CD14-positive monocyte (primary cell): Measurements from ENCODE around the gene LDB3. TPM values are rescaled to one million over a fixed set of nuclear protein-coding genes. Genes with fewer than 3 reads are reported as not detected.

ENCODE experiments used
- DNase-seq, 3 donors: peaks; one replicate each; pipeline ENCODE4 v3.0.0-alpha.2; 2011 to 2022
- H2AFZ ChIP-seq: 2 replicates; pipeline ENCODE4 v1.6.0; 2012; ENCODE audit warnings: mild to moderate bottlenecking, low read depth, low read length, inconsistent platforms; ENCODE audit not compliant: insufficient read depth, poor library complexity, severe bottlenecking
- H3K27ac ChIP-seq, 2 donors: 1 replicate in 1 of 2; 2 replicates in 1 of 2; pipeline ENCODE4 v1.5.1; 2012 to 2013; ENCODE audit warnings: low read length in 2 of 2, control low read depth in 1 of 2, inconsistent platforms in 1 of 2, low read depth in 1 of 2, mild to moderate bottlenecking in 1 of 2
- H3K27me3 ChIP-seq, 2 donors: one replicate each; pipeline versions ENCODE4 v1.6.0 to v1.6.1; 2011 to 2013; ENCODE audit warnings: low read length in 2 of 2; ENCODE audit not compliant: control insufficient read depth in 2 of 2, insufficient read depth in 2 of 2
- H3K36me3 ChIP-seq, 2 donors: replicated peaks in 1 of 2; 1 replicate in 1 of 2; 2 replicates in 1 of 2; pipeline versions ENCODE4 v1.5.1 to v1.6.1; 2012 to 2013; ENCODE audit warnings: low read length in 2 of 2, control low read depth in 1 of 2, inconsistent platforms in 1 of 2, mild to moderate bottlenecking in 1 of 2; ENCODE audit not compliant: insufficient read depth in 2 of 2, control insufficient read depth in 1 of 2
- H3K4me1 ChIP-seq, 2 donors: 1 replicate in 1 of 2; 2 replicates in 1 of 2; pipeline versions ENCODE4 v1.5.1 to v1.6.1; 2012 to 2013; ENCODE audit warnings: low read length in 2 of 2, control low read depth in 1 of 2, inconsistent platforms in 1 of 2, mild to moderate bottlenecking in 1 of 2, moderate library complexity in 1 of 2; ENCODE audit not compliant: insufficient read depth in 2 of 2, control insufficient read depth in 1 of 2
- H3K4me2 ChIP-seq: replicated peaks from 2 replicates; pipeline ENCODE3; 2012; ENCODE audit warnings: low read length, moderate library complexity, mild to moderate bottlenecking; ENCODE audit not compliant: poor library complexity, severe bottlenecking; ENCODE audit errors: extremely low read depth
- H3K4me3 ChIP-seq, 3 experiments: fragments of 200-600 bp in 1 of 3; sonication (generic) in 1 of 3; replicated peaks in 1 of 3; 1 replicate in 2 of 3; 2 replicates in 1 of 3; pipeline ENCODE4 v1.5.1; 2011 to 2013; ENCODE audit warnings: low read length in 3 of 3, mild to moderate bottlenecking in 3 of 3, control low read depth in 2 of 3, low read depth in 2 of 3, inconsistent platforms in 1 of 3, moderate library complexity in 1 of 3
- H3K79me2 ChIP-seq: 2 replicates; pipeline ENCODE4 v1.6.0; 2012; ENCODE audit warnings: mild to moderate bottlenecking, control low read depth, inconsistent platforms, low read length, moderate library complexity; ENCODE audit not compliant: insufficient read depth
- H3K9ac ChIP-seq: 2 replicates; pipeline ENCODE4 v1.6.0; 2017; ENCODE audit warnings: low read length, mild to moderate bottlenecking; ENCODE audit not compliant: insufficient read depth, poor library complexity, severe bottlenecking
- H3K9me3 ChIP-seq, 2 donors: replicated peaks in 1 of 2; 1 replicate in 1 of 2; 2 replicates in 1 of 2; pipeline versions ENCODE4 v1.5.1 to v1.6.1; 2012 to 2013; ENCODE audit warnings: low read length in 2 of 2, control low read depth in 1 of 2; ENCODE audit not compliant: control insufficient read depth in 1 of 2, insufficient read depth in 1 of 2
- H4K20me1 ChIP-seq: 2 replicates; pipeline ENCODE4 v1.6.0; 2012; ENCODE audit warnings: mild to moderate bottlenecking, low read length, control low read depth, moderate library complexity; ENCODE audit not compliant: insufficient read depth
- H3K27ac Mint-ChIP-seq, 7 donors: one replicate each; pipeline ENCODE4 v1.8.0; 2020; ENCODE audit warnings: mild to moderate bottlenecking in 7 of 7, mixed read lengths in 7 of 7, moderate library complexity in 6 of 7, inconsistent platforms in 2 of 7
- H3K27me3 Mint-ChIP-seq, 3 donors: one replicate each; pipeline ENCODE4 v1.8.0; 2021 to 2022; ENCODE audit warnings: low read depth in 3 of 3, mild to moderate bottlenecking in 3 of 3, mixed read lengths in 3 of 3, moderate library complexity in 3 of 3, inconsistent platforms in 1 of 3
- H3K36me3 Mint-ChIP-seq, 2 donors: one replicate each; pipeline ENCODE4 v1.8.0; 2020; ENCODE audit warnings: mixed read lengths in 2 of 2, inconsistent platforms in 1 of 2, mild to moderate bottlenecking in 1 of 2
- H3K4me1 Mint-ChIP-seq: one replicate; pipeline ENCODE4 v1.8.0; 2020; ENCODE audit warnings: mild to moderate bottlenecking, mixed read lengths
- H3K4me3 Mint-ChIP-seq, 2 donors: one replicate each; pipeline ENCODE4 v1.8.0; 2020; ENCODE audit warnings: mild to moderate bottlenecking in 2 of 2, mixed read lengths in 2 of 2, moderate library complexity in 1 of 2
- H3K9me3 Mint-ChIP-seq, 7 donors: one replicate each; pipeline ENCODE4 v1.8.0; 2020 to 2022; ENCODE audit warnings: mixed read lengths in 7 of 7, mild to moderate bottlenecking in 6 of 7, moderate library complexity in 6 of 7, inconsistent platforms in 2 of 7
- WGBS: methylation state at CpG from one replicate; pipeline ENCODE4 v1.1.5; 2013; ENCODE audit warnings: missing lambda C conversion rate; ENCODE audit not compliant: insufficient coverage; 5-methylcytosine and 5-hydroxymethylcytosine counted together
- intact Hi-C, 2 donors: fragments of 100-400 bp; cut with micrococcal nuclease; formaldehyde crosslinking; loops; one replicate each; pipeline versions ENCODE4 v1.15.0 to v1.15.1; 2023
- polyA plus RNA-seq, 3 donors: library from polyadenylated mRNA; depleted of rRNA in 1 of 3; unstranded in 2 of 3; stranded (reverse) in 1 of 3; fragments of 300-500 nt in 2 of 3; fragments of >200 nt in 1 of 3; fragmentation: Illumina TruSeq in 2 of 3; gene quantifications; 1 replicate in 2 of 3; 2 replicates in 1 of 3; pipeline ENCODE4 v1.2.3, GENCODE V29; 2012 to 2021
- TF ChIP-seq, protein P1 (sequence below): fragments of 200-600 bp; IDR thresholded peaks from one replicate; pipeline ENCODE4 v1.8.0; 2022; ENCODE audit warnings: antibody characterized with exemption, mild to moderate bottlenecking

LDB3 gene
- polyA plus RNA-seq, 3 donors, result not detected

GRCh38 chr10:86655173-86655540 lies 13.2 kb upstream of the LDB3 start:
- H3K27me3 ChIP-seq, result no peaks in the 10 kb centered on the region
- no peak overlapping the region for H2AFZ ChIP-seq
- H3K4me3 ChIP-seq, result no peak overlapping the region
- H4K20me1 ChIP-seq, result no peaks in the 10 kb centered on the region
- H3K9ac ChIP-seq, result no peak overlapping the region
- H3K36me3 ChIP-seq, result no peaks in the 10 kb centered on the region
- H3K4me1 ChIP-seq, result no peaks in the 10 kb centered on the region
- no peak overlapping the region for H3K27ac ChIP-seq
- no peak overlapping the region for H3K4me2 ChIP-seq
- H3K27me3 Mint-ChIP-seq, result peaks cover 0 to 2% (median 0%) of the 10 kb centered on the region in 3 donors
- WGBS, result 63% methylated on average over 1 of the region's 4 CpGs
- no peak for DNase-seq
- no peaks in the 10 kb centered on the region for H3K4me1 Mint-ChIP-seq
- H3K79me2 ChIP-seq, result no peaks in the 10 kb centered on the region
- TF ChIP-seq, protein P1, sequence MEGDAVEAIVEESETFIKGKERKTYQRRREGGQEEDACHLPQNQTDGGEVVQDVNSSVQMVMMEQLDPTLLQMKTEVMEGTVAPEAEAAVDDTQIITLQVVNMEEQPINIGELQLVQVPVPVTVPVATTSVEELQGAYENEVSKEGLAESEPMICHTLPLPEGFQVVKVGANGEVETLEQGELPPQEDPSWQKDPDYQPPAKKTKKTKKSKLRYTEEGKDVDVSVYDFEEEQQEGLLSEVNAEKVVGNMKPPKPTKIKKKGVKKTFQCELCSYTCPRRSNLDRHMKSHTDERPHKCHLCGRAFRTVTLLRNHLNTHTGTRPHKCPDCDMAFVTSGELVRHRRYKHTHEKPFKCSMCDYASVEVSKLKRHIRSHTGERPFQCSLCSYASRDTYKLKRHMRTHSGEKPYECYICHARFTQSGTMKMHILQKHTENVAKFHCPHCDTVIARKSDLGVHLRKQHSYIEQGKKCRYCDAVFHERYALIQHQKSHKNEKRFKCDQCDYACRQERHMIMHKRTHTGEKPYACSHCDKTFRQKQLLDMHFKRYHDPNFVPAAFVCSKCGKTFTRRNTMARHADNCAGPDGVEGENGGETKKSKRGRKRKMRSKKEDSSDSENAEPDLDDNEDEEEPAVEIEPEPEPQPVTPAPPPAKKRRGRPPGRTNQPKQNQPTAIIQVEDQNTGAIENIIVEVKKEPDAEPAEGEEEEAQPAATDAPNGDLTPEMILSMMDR, result no peak
- H3K27ac Mint-ChIP-seq, result no peak overlapping the region
- no peaks in the 10 kb centered on the region for H3K36me3 Mint-ChIP-seq
- intact Hi-C loops, result no loop called here
- no peak overlapping the region for H3K4me3 Mint-ChIP-seq
- H3K9me3 Mint-ChIP-seq, result no peaks in the 10 kb centered on the region
- no peaks in the 10 kb centered on the region for H3K9me3 ChIP-seq

GRCh38 chr10:86655596-86655995 lies 12.7 kb upstream of the LDB3 start:
- intact Hi-C loops, result no loop called here
- H3K27ac ChIP-seq, result no peak overlapping the region
- H3K27me3 Mint-ChIP-seq, result peaks cover 0 to 2% (median under 1%) of the 10 kb centered on the region in 3 donors

More at GRCh38 chr10:86655596-86655995, 12.7 kb upstream of the LDB3 start:
- Histone ChIP-seq H3K4me3 (no peak overlapping the region), H3K9me3 (no peaks in the 10 kb centered on the region), H3K9ac (no peak overlapping the region), H3K79me2 (no peaks in the 10 kb centered on the region), H2AFZ (no peak overlapping the region), H3K36me3 (no peaks in the 10 kb centered on the region), H3K27me3 (no peaks in the 10 kb centered on the region), H4K20me1 (no peaks in the 10 kb centered on the region), H3K4me1 (no peaks in the 10 kb centered on the region), H3K4me2 (no peak overlapping the region)
- Mint-ChIP-seq H3K36me3 (no peaks in the 10 kb centered on the region), H3K27ac (no peak overlapping the region), H3K4me3 (no peak overlapping the region), H3K4me1 (no peaks in the 10 kb centered on the region), H3K9me3 (no peaks in the 10 kb centered on the region)
- TF ChIP-seq, protein P1, result no peak
- 97% methylated on average over 3 of the region's 3 CpGs for WGBS
- no peak for DNase-seq
